Muscle layer of duodenum (tissue), 2 donors: ENCODE results near the gene TMCO5A.

ENCODE experiments used
- H3K27ac ChIP-seq: one replicate; pipeline ENCODE4 v1.7.0; 2013; ENCODE audit warnings: mild to moderate bottlenecking, low read length
- H3K27me3 ChIP-seq: one replicate; pipeline ENCODE4 v1.7.0; 2013; ENCODE audit warnings: low read depth, mild to moderate bottlenecking, control low read depth, low read length
- H3K36me3 ChIP-seq, 2 donors: one replicate each; pipeline ENCODE4 v1.7.0; 2013; ENCODE audit warnings: low read length in 2 of 2, control low read depth in 1 of 2, mild to moderate bottlenecking in 1 of 2; ENCODE audit not compliant: insufficient read depth in 2 of 2, control insufficient read depth in 1 of 2
- H3K4me1 ChIP-seq, 2 donors: one replicate each; pipeline ENCODE4 v1.7.0; 2013; ENCODE audit warnings: low read length in 2 of 2, mild to moderate bottlenecking in 2 of 2, control low read depth in 1 of 2, moderate library complexity in 1 of 2; ENCODE audit not compliant: insufficient read depth in 2 of 2, control insufficient read depth in 1 of 2
- H3K4me3 ChIP-seq, 2 donors: one replicate each; pipeline ENCODE4 v1.7.0; 2013; ENCODE audit warnings: low read length in 2 of 2, low read depth in 1 of 2, mild to moderate bottlenecking in 1 of 2
- H3K9me3 ChIP-seq, 2 donors: one replicate each; pipeline ENCODE4 v1.7.0; 2013; ENCODE audit warnings: low read length in 2 of 2, control low read depth in 1 of 2, mild to moderate bottlenecking in 1 of 2; ENCODE audit not compliant: control insufficient read depth in 1 of 2
- donor health status: healthy.

TMCO5A gene

DNA sequence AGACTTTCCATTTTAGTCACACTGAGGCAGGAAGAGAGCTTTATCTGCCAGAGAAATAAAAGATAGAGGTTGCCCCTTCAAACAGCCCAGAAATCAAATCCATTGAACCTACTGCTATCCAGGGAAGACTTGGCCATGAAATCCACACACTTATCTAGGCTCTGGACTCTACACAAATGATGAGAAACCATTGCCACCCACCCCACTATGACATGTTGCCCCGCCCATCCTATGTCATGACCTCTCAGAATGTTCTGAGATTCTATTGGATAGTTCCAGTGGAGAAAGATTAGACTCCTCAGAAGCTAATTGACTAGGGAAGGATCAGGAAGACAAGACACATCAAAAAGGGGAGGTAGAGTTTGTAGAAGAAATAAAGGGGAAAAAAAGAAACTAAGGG, at the start of gene TMCO5A:
TMCO5A (plus strand) TSS at position 301 of the 400 bp plus-strand sequence. CDS start 1,684 bp downstream, outside the sequence.
- Histone ChIP-seq H3K9me3 (no peaks in the 10 kb centered on the region), H3K27ac (no peak within 1 kb of the TSS), H3K4me1 (no peaks in the 10 kb centered on the region), H3K27me3 (no peaks in the 10 kb centered on the region), H3K36me3 (no peaks in the 10 kb centered on the region), H3K4me3 (no peak within 1 kb of the TSS)

DNA sequence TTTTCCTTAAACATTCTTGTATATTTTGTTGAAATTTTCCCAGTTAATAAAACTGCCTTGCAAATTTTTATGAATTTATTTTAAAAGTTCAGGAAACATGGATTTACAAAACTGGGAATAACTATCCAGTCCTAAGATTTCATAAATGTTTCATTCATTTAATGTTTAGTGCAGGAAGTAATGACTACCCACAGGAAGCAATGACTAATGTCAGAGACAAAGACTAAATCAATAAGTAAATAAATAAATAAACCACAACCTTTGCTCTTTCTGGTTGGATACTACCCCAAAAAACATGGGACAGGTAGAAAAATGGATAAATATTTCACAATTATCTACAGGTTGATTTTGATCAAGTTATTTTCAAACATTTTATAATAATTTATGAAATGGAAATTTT, 48.8 kb upstream of the TMCO5A start:
- H3K4me1 ChIP-seq, result no peaks in the 10 kb centered on the region
- no peaks in the 10 kb centered on the region for H3K27me3 ChIP-seq
- no peaks in the 10 kb centered on the region for H3K36me3 ChIP-seq
- H3K4me3 ChIP-seq, result no peak overlapping the region
- no peak overlapping the region for H3K27ac ChIP-seq
- no peaks in the 10 kb centered on the region for H3K9me3 ChIP-seq

DNA sequence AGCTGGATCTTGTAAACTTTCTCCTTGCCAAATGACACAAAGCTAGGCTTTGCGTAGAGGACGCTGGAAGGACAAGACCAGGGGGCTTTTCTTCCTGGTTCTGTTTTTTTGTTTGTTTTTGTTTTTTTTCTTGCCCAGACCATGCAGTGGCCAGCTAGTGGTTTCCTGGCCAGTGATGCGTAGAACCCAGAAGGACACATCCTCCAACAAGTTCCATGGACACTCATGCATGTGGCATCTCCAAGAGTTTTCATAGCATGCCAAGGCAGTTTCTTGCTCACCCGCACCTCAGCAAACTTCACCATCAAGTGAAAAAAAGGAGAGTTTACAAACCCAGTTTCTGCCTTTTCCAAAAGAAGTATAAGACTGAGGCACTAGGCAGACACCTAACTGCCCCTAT, 46.1 kb upstream of the TMCO5A start:
- Histone ChIP-seq H3K4me3 (no peak overlapping the region), H3K27me3 (no peaks in the 10 kb centered on the region), H3K27ac (no peak overlapping the region), H3K36me3 (no peaks in the 10 kb centered on the region), H3K9me3 (no peaks in the 10 kb centered on the region), H3K4me1 (no peaks in the 10 kb centered on the region)

DNA sequence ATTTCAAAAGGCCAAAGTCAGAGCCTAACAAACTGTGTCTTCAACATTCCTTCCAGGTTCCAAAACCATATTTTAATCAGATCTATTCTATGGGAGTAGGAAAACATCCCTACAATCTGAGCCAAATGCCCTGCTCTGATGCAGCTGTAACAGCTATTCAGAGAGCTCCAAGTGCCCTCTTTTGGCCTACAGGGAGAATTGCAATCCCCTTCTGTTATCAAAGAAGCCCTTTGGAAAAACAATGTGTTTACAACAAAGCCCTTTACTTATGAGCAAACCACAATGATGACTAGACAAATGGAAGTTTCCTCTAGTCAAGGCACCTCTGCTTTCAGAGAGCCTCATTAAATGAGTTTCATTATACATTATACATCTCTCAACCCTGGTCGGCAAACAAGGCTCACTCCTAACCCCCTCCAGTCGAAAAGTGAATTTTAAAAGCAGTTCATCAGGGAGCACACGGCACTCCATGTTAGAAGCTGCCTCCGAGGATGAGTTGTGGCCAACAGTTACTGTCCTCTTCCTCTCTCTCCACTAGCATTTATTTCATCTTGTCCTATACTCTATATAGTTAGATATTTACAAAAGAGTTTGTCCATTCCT, 42.6 kb upstream of the TMCO5A start:
- no peaks in the 10 kb centered on the region for H3K27me3 ChIP-seq
- no peaks in the 10 kb centered on the region for H3K36me3 ChIP-seq
- H3K4me3 ChIP-seq, result no peak overlapping the region
- no peak overlapping the region for H3K27ac ChIP-seq
- H3K4me1 ChIP-seq, result no peaks in the 10 kb centered on the region
- no peaks in the 10 kb centered on the region for H3K9me3 ChIP-seq

DNA sequence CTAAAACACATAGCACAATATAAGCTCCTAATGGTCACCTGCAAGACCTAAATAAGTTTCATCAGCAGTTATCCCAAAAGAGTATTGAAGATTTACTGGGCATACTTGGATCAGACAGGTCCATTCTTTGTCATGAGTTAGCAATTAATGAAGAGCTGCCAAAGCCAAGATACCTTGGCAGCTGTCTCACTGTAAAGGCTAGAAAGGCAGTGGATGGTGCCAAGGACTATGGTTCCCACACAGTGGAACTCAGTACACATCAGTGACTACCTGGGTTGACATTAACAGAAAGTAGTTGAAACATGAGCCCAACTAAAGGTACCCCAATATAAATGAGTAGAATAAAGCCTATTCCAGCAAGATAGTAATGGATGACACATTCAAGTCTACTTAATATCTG, 41.1 kb upstream of the TMCO5A start:
- H3K27ac ChIP-seq, result no peak overlapping the region
- H3K36me3 ChIP-seq, result no peaks in the 10 kb centered on the region
- H3K27me3 ChIP-seq, result no peaks in the 10 kb centered on the region

DNA sequence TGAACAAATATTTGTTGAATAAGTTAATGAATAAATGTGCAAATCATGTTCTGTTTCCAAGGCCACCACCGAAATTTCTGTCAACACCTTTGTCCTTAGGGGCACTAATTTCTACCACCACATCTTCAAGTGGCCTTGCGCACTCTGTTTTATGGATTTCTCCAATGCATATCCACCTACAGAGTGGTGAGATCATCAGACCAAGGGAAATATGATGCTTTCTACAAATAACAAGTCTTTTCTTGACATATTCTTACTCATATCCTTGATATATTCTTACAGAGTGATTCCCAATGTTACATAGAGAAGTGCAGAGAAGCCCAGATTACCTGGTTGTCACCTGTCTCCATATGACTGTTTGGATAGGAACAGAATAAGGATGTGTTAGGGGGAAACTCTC, 36.1 kb upstream of the TMCO5A start:
- no peaks in the 10 kb centered on the region for H3K27me3 ChIP-seq
- no peak overlapping the region for H3K4me3 ChIP-seq
- no peaks in the 10 kb centered on the region for H3K9me3 ChIP-seq
- H3K4me1 ChIP-seq, result no peaks in the 10 kb centered on the region
- H3K36me3 ChIP-seq, result no peaks in the 10 kb centered on the region
- H3K27ac ChIP-seq, result no peak overlapping the region

More for the DNA sequence above, 41.1 kb upstream of the TMCO5A start:
- Histone ChIP-seq H3K9me3 (no peaks in the 10 kb centered on the region), H3K4me3 (no peak overlapping the region), H3K4me1 (no peaks in the 10 kb centered on the region)

DNA sequence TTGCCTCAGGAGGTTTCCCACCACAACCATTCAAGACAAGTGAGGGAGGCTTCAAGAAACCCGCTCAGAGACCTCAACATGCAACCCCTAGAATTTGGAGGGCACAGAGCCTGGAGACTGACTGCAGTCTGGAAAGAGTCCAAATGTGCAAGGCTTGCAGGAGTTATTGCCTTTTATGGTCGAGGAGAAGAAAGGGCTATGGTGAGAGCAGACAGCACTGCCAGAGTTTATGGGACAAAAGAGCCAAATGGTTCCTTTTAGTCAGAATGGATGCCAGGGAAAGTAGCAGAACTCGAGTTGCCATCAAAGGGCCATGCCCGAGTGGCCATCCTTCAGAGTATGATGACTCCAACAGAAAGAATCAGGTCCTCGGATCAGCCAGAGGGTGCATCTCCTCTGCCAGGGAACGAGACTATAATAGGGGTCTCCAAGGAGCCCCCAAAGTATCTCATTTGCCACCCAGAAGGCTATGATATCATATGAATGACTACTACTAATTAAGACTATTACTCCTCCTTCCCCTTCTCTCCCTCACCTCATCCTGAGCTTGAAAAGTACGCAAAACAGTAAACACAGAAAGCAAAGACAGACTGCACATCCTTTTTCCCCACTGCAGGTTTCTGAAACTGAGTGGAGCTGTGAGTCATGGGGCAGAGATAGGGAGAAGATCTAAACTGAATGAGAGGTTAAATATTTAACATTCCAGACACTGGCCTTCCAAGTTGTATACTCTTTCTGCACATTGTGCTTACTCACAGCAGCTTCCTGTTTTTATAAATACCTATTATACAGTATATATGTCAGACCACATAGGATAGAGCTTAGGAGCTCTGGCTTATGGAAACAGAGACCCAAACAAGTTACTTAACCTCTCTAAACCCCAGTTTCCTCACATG, 33.9 kb upstream of the TMCO5A start:
- Histone ChIP-seq H3K36me3 (no peaks in the 10 kb centered on the region), H3K9me3 (no peaks in the 10 kb centered on the region), H3K4me3 (peak overlapping the region in 1 of 2 donors; percentile 11), H3K27ac (no peak overlapping the region), H3K27me3 (no peaks in the 10 kb centered on the region), H3K4me1 (no peaks in the 10 kb centered on the region)

DNA sequence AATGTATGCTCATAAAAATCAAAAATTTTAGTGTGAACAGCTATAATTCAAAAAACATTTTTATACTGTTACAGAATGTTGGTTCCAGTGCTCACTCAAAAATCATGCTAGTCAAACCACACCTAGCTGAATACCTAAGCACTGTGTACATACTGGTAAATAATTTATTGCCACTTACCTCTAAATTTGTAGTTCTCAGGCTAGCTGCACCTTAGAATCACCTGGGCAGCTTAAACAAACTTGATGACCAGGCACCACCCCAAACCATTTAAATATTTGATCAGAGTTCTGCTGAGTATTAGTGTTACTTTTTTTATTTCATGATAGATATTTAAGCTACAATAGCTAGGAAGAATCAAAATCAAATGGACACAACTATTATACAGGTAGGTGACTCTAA, 32.3 kb upstream of the TMCO5A start:
- Histone ChIP-seq H3K4me1 (no peaks in the 10 kb centered on the region), H3K27ac (no peak overlapping the region), H3K9me3 (no peaks in the 10 kb centered on the region), H3K27me3 (no peaks in the 10 kb centered on the region), H3K4me3 (no peak overlapping the region), H3K36me3 (no peaks in the 10 kb centered on the region)

DNA sequence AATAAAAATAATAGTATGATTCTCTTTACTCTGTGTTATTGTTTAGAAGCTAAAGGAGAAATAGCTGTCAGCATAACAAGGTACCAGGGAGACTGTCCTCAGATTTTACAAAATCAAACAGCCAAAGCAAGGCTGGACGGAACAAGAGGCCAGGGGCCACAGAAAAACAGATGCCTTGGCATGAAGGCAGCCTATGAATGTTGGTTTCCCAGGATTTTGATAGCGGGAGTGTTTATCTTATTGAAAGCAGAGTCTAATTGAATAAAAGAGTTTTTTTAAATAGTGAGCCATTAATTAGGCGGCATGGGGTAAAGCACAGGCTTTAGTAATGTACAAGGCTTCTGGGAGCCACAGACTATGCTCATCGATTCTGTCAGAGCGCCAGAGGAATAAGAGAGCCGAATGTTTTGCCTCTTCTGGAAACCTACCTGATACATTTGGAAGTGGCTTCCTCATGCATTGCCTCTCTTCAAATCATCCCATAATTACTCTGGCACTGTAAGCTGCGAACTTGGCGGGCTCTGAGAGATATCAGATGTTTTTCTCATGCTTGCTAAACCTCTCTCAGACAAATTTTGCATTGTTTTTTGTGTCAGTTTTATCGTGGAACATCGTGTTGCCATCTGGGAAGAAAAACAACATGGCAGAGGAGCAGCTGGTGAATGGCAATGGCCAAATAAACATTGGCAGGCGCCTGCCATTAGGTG, 30.4 kb upstream of the TMCO5A start:
- Histone ChIP-seq H3K27me3 (no peaks in the 10 kb centered on the region), H3K9me3 (no peaks in the 10 kb centered on the region), H3K4me1 (no peaks in the 10 kb centered on the region), H3K36me3 (no peaks in the 10 kb centered on the region), H3K27ac (no peak overlapping the region), H3K4me3 (no peak overlapping the region)

DNA sequence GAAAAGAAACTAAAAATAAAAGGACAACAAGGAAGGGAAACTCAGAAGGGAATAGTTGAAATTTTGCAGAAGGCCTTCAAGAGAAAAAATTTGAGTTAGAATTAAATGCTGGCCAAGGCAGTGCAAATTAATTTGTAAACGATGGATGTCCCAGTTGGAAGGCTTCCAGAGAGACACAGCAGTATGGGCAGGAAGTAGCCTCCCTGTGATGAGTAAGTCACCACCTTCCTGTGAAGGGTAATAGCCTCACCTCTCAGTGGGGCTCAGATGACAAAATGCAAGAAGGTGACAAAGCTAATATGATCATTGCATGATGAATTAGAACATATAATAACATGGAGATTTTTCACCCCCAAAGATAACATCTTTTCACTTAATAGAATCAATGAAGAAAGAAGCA, 27.3 kb upstream of the TMCO5A start:
- Histone ChIP-seq H3K27ac (no peak overlapping the region), H3K4me1 (no peaks in the 10 kb centered on the region), H3K27me3 (no peaks in the 10 kb centered on the region)

DNA sequence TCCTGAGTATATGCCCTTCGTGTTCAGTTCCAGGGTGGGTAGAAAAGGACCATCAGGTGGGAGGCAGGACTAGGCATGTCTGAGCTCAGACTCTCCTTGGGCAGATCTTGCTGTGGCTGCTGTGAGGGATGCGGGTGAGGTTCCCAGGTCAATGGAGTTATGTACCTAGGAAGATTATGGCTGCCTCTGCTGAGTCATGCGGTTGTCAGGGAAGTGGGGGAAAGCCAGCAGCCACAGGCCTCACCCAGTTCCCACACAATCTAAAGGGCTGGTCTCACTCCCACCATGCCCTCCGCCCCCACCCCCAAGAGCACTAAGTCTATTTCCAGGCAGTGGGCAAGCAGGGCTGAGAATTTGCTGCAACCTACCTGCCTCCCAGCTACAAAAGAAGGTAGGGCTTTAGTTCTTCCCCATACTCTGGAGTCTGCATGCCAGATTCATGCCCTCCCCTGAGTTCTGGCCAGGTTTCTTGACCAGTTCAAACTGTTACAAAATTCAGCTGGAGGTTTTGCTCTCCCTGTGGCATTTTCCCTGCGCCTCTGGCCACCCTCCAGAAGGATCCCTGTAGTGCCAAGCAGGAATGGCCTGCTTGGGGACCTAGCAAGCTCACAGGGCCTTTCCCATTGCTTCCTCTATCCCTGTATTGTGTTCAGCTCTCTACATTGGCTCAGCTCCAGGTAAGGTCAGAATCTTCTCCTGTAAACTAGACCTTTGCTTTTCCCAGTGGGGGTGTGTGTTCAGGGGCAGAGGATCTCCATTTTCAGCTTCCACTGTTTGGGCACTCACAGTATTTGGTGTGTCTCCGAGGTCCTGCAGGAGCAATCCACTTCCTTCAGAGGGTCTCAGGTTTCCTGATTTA, 12.7 kb upstream of the TMCO5A start:
- Histone ChIP-seq H3K27me3 (no peaks in the 10 kb centered on the region), H3K9me3 (no peaks in the 10 kb centered on the region), H3K4me3 (no peak overlapping the region), H3K36me3 (no peaks in the 10 kb centered on the region), H3K27ac (no peak overlapping the region), H3K4me1 (no peaks in the 10 kb centered on the region)

More for the DNA sequence above, 27.3 kb upstream of the TMCO5A start:
- no peak overlapping the region for H3K4me3 ChIP-seq
- no peaks in the 10 kb centered on the region for H3K9me3 ChIP-seq
- H3K36me3 ChIP-seq, result no peaks in the 10 kb centered on the region
